Prostate gland (tissue), 2 donors: Measurements from ENCODE around the gene ACY1.

Experiments
- CTCF ChIP-seq, 4 experiments: fragments of 200-600 bp in 2 of 4; fragments of 450-650 bp in 2 of 4; sonication (generic) in 2 of 4; IDR thresholded peaks; 1 replicate in 3 of 4; 2 replicates in 1 of 4; pipeline ENCODE4 v1.5.1; 2016 to 2019; ENCODE audit warnings: antibody characterized with exemption in 4 of 4, mild to moderate bottlenecking in 2 of 4, moderate library complexity in 2 of 4
- POLR2A ChIP-seq: fragments of 450-650 bp; IDR thresholded peaks from one replicate; pipeline ENCODE4 v1.6.1; 2016; ENCODE audit warnings: antibody characterized with exemption, mild to moderate bottlenecking

DNA sequence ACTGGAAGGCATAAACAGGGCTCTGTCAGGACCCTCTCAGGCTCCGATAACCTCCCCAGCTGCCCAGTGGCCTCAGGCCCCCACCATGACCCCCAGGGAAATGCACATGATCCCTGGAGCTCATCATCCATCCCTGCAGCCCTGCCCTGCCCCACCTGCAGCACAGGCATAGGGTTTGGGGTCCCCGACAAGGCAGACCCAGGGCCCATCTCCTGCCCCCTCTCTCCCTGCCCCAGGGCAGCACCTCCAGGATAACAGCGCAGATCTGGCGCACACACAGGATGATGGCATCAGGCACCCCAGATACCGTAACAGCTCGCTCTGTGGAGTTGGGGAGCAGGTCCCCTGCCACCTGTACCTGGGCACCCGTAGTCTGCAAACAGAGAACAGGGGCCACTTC, 23.7 kb upstream of the ACY1 start:
- no peak for TF ChIP-seq CTCF (IDR thresholded peaks at IDR 0.05)
- TF ChIP-seq POLR2A, result no peak
